H4 (cell line): ENCODE results near the gene ICA1. TPM values are rescaled to one million over a fixed set of nuclear protein-coding genes. Genes with fewer than 3 reads are reported as not detected.

Source experiments
- DNase-seq: peaks from one replicate; pipeline ENCODE4 v3.0.0-alpha.2; 2015; ENCODE audit warnings: low spot score
- total RNA-seq: library from RNA; depleted of rRNA; stranded (reverse); fragments of >200 nt; shearing (Covaris generic); gene quantifications from 2 replicates; pipeline ENCODE4 v1.2.3, GENCODE V29; 2014

The ICA1 gene
- total RNA-seq, 1 experiment from 2014 or later, result 6.4 TPM

- DNase-seq, result no peak
These were observed 128.6 kb downstream of the ICA1 start for GRCh38 chr7:8133188-8133848.

- DNase-seq, result no peak
These were observed 130.0 kb downstream of the ICA1 start for GRCh38 chr7:8131694-8132605.

- no peak for DNase-seq
These were observed 131.3 kb downstream of the ICA1 start for GRCh38 chr7:8130663-8131062.

- no peak for DNase-seq
These were observed 132.7 kb downstream of the ICA1 start for GRCh38 chr7:8129318-8129659.

GRCh38 chr7:8128449-8129317, 133.3 kb downstream of the ICA1 start:
- DNase-seq, result no peak

- DNase-seq, result no peak
These were observed 135.3 kb downstream of the ICA1 start for GRCh38 chr7:8126601-8127167.

GRCh38 chr7:8125680-8126444, 136.1 kb downstream of the ICA1 start:
- no peak for DNase-seq

GRCh38 chr7:8121243-8121642, 140.7 kb downstream of the ICA1 start:
- DNase-seq, result no peak

GRCh38 chr7:8120390-8121058, 141.4 kb downstream of the ICA1 start:
- DNase-seq, result no peak

- DNase-seq, result no peak
These were observed 142.7 kb downstream of the ICA1 start for GRCh38 chr7:8119262-8119661.

- no peak for DNase-seq
These were observed 144.8 kb downstream of the ICA1 start for GRCh38 chr7:8117195-8117594.

- DNase-seq, result no peak
These were observed 146.2 kb downstream of the ICA1 start for GRCh38 chr7:8115547-8116402.

GRCh38 chr7:8114175-8114574, 147.8 kb downstream of the ICA1 start:
- no peak for DNase-seq

GRCh38 chr7:8113184-8113583, 148.8 kb downstream of the ICA1 start:
- no peak for DNase-seq

GRCh38 chr7:8112685-8113084, 149.3 kb downstream of the ICA1 start:
- no peak for DNase-seq

- no peak for DNase-seq
These were observed 150.5 kb downstream of the ICA1 start for GRCh38 chr7:8111282-8111960.

- peak; percentile 69 for DNase-seq
These were observed 152.6 kb downstream of the ICA1 start for GRCh38 chr7:8109196-8110022.

- no peak for DNase-seq
These were observed 156.4 kb downstream of the ICA1 start for GRCh38 chr7:8105449-8106095.
